H1 (cell line): ENCODE measurements around the gene CDK5RAP3. TPM values are rescaled to one million over a fixed set of nuclear protein-coding genes. Genes with fewer than 3 reads are reported as not detected.

Experiments
- BRCA1 ChIP-seq: IDR thresholded peaks from 2 replicates; pipeline ENCODE4 v1.6.1; 2012; ENCODE audit warnings: low read depth, low read length, improper control_type of control experiment
- CHD7 ChIP-seq: fragments of 300-600 bp; sonication (generic); IDR thresholded peaks from 2 replicates; pipeline ENCODE4 v1.7.1; 2012; ENCODE audit warnings: low read length, moderate library complexity, mild to moderate bottlenecking, inconsistent platforms; ENCODE audit not compliant: insufficient replicate concordance
- HDAC6 ChIP-seq: IDR thresholded peaks from one replicate; pipeline ENCODE4 v1.7.1; 2012; ENCODE audit warnings: low read depth, mild to moderate bottlenecking, inconsistent platforms, low read length, moderate library complexity
- MAFK ChIP-seq: IDR thresholded peaks from 2 replicates; pipeline ENCODE4 v1.6.1; 2012; ENCODE audit warnings: low read depth, mild to moderate bottlenecking, improper control_type of control experiment, low read length
- MAX ChIP-seq: IDR thresholded peaks from 2 replicates; pipeline ENCODE4 v1.6.1; 2012; ENCODE audit warnings: inconsistent platforms
- POLR2AphosphoS5 ChIP-seq: IDR thresholded peaks from 2 replicates; pipeline ENCODE4 v1.6.1; 2011; ENCODE audit warnings: low read depth, low read length
- SAP30 ChIP-seq: fragments of 300-600 bp; sonication (generic); IDR thresholded peaks from 2 replicates; pipeline ENCODE4 v1.7.1; 2012; ENCODE audit warnings: low read length, moderate library complexity, mild to moderate bottlenecking, inconsistent platforms; ENCODE audit not compliant: insufficient read depth, insufficient replicate concordance
- SP1 ChIP-seq: IDR thresholded peaks from 2 replicates; pipeline ENCODE4 v1.6.1; 2011; ENCODE audit warnings: low read depth, low read length
- TBP ChIP-seq: IDR thresholded peaks from 2 replicates; pipeline ENCODE4 v1.6.1; 2011; ENCODE audit warnings: low read depth, low read length, improper control_type of control experiment
- polyA plus RNA-seq, 7 experiments: library from polyadenylated mRNA; depleted of rRNA in 3 of 7; stranded (reverse) in 5 of 7; unstranded in 2 of 7; fragments of >200 nt in 5 of 7; fragments of 200-250 nt in 2 of 7; gene quantifications; 1 replicate in 5 of 7; 2 replicates in 1 of 7; 4 replicates in 1 of 7; pipeline versions ENCODE4 v1.2.1 to v1.2.3, GENCODE V29; 2011 to 2013; ENCODE audit warnings: missing spikeins in 2 of 7, mixed read lengths in 2 of 7
- total RNA-seq: library from RNA; stranded (reverse); fragmentation: NEBNext Ultra II Directional; extraction: Animal tissue kit (Norgen Biotek cat#: 25700); gene quantifications from 2 replicates; pipeline ENCODE4 v1.2.1, GENCODE V29; 2021
- TF ChIP-seq, protein P1 (sequence below): IDR thresholded peaks from 2 replicates; pipeline ENCODE4 v1.6.1; 2012; ENCODE audit warnings: inconsistent platforms

Gene CDK5RAP3
- total and polyA plus RNA-seq, 2 of the 8 experiments (the other 6 are each of a cell fraction or from before 2014, with no cell fraction given) = 88.2 to 93.2 TPM

DNA sequence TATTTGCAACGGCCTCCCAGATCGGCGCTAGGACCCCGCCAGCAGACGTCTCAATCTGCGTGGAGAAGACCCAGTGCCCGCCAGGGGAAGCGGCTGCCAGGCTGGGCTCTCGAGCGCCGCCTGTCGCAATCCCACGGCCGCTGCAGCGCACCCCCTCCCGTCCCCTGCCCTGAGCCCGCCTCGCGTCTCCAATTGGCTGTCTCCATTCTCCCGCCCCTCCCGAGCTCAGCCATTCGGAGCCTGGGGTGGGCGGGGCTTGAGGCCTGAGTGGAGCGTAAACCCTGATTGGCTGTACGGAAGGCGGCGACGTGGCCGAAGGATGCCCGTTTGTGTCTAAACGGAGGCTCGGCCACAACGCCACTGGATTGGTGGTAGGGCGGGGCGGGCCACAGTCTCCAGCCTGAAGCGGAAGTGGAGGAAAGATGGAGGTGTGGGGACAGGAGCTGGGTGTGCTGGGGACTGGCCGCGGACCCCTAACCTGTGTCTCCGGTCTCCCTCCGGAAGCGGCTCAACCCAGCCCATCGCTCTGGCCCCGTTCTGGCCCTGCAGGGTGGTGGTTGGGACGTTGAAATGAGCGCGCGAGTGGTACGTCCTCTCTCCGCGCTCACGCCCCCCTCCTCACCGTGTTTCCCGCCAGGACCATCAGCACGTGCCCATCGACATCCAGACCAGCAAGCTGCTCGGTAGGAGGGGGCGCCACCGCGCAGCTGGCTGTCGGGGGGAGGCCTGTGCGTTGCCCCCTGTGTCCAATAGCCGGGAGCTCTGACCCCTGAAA lies at the start of gene CDK5RAP3 (continued):
- TF ChIP-seq CHD7 = no peak
- peak; percentile 92 for TF ChIP-seq POLR2AphosphoS5
- no peak for TF ChIP-seq BRCA1
- TF ChIP-seq MAX = peak; percentile 100
- no peak for TF ChIP-seq SAP30
- TF ChIP-seq HDAC6 = no peak
- TF ChIP-seq MAFK = no peak
- TF ChIP-seq, protein P1, sequence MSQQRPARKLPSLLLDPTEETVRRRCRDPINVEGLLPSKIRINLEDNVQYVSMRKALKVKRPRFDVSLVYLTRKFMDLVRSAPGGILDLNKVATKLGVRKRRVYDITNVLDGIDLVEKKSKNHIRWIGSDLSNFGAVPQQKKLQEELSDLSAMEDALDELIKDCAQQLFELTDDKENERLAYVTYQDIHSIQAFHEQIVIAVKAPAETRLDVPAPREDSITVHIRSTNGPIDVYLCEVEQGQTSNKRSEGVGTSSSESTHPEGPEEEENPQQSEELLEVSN = peak; percentile 100
- peak; percentile 67 for TF ChIP-seq TBP
- peak; percentile 89 for TF ChIP-seq SP1
